NCI-H2081 (cell line): ENCODE measurements around the gene AKR1E2.
"Not testable (repeated sequence)": the region's sequence is repeated elsewhere in the genome, so short reads cannot be mapped to it uniquely, and the experiment has no call there.

Experiments used
- DNase-seq, 2 experiments: peaks; one replicate each; lab custom pipeline; 2025; lab: John Stamatoyannopoulos, UW

The AKR1E2 gene

DNA sequence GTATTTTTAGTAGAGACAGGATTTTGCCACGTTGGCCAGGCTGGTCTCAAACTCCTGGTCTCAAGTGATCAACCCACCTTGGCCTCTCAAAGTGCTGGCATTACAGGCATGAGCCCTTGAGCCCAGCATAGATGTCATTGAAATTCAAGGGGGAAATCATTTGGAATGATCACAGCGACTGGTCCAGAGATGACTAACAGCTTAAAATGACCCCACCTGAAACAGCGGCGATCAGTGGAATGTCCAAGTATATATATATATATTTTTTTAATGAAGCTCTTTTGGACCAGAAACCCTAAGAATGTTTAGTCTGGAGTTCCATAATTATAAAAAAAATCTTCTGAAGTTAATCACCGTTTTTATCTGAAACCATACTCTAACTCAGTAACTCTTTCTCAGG lies 12.5 kb upstream of the AKR1E2 start:
- no peak for DNase-seq

DNA sequence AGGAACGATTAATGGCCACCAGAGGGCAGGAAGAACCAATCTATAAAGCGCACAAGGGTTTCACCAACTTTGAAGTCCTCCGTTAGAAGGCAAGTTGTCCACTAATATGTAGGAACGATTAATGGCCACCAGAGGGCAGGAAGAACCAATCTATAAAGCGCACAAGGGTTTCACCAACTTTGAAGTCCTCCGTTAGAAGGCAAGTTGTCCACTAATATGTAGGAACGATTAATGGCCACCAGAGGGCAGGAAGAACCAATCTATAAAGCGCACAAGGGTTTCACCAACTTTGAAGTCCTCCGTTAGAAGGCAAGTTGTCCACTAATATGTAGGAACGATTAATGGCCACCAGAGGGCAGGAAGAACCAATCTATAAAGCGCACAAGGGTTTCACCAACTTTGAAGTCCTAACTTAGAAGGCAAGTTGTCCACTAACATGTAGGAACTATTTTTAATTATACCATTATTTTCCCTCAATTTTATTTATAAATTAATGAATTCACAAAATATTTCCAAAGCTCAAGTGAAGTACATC lies 10.3 kb upstream of the AKR1E2 start:
- not testable (repeated sequence) for DNase-seq

DNA sequence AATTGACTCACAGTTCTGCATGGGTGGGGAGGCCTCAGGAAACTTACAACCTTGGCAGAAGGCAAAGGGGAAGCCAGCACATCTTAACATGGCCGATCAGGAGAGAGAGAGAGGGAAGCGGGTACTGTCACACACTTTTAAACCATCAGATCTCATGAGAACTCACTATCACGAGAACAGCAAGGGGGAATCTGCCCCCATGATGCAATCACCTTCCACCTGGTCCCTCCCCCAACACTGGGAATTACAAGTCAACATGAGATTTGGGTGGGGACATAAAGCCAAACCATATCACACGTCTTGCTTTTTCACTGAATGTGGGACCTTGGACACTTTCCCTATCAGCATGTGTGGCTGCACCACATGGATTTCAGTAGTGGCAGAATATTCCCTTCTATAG lies 9.0 kb upstream of the AKR1E2 start:
- DNase-seq: no peak

DNA sequence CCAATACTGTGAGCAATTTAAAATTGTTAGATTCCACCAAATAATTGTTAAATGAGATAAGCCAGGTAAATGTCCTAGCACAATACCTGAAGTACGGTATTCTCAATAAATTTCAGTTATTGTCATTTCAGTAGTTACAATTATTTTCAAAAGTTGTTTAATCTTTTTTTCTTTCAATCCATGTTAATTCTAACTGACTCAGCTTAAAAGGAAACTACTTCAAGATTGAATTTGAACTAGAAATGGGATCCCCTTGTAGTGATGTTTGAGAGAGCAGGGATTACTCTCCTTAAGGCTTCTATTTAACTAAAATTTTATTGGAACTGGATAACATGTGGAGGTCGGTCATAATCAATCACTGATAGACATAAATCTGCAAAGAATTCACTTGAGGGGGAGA lies 6.9 kb upstream of the AKR1E2 start:
- no peak for DNase-seq

DNA sequence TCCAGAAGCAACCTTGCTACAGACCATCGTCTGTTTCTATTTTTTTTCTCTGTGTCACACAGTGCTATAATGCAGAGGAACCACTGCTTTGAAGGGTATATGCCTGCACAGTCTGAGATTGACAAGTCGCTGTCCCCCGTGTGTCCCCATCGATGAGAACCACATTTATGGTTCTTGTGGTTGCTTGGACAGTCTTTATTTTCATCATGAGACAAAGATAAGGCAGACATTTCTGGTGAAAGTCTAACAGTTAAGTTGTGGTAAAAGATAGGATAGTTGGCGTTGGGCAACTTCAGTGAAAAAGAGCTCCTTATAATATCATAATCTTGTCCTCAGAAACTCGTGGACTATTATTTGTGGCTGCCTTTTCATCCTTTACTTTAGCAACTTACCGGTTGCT lies 6.3 kb upstream of the AKR1E2 start:
- DNase-seq: no peak

DNA sequence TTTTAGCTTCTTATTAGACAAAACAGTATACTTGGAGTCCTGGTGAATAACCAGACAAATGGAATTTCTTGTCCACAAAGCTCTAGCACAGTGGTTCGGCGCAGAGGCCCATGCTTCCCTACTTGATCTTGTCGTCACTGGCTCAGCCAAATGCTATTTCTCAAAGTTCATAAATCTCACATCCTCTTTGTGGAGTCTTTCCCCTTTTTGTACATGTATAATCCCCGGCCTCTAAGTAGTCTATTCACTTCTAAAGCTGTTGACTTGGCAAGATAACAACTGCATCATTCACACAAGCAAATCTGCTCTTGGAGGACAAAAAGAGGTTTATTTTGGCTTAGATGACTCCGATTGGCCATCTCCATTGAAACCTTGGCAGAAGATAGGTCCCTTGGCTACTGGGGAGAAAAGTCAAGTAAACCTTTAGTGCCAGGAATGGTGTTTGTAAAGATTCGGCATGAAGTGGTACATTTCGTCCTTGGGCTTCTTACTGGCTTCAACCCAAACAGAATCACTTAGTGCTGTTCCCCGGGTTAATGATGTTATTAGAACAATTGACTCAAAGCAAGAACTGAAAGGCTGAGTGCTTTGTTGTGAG lies 5.1 kb upstream of the AKR1E2 start:
- no peak for DNase-seq

DNA sequence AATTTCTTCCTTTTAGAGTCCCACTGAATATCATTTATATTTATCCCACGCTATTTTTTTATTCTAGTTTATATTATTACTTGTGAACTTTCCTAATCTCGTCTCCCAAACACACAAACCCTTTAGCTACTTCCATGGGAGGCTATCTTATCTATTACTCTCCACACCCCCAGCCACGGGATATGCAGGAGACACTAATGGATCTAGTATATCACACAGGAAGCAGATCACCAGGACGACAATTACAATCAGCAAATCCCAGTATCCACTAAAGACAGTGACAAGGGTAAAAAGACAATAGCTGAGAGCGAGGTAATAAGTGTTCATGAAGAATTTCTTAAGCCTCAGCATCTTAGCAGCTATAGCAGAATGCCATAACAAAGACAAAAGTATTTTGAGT lies 3.8 kb upstream of the AKR1E2 start:
- DNase-seq: no peak

DNA sequence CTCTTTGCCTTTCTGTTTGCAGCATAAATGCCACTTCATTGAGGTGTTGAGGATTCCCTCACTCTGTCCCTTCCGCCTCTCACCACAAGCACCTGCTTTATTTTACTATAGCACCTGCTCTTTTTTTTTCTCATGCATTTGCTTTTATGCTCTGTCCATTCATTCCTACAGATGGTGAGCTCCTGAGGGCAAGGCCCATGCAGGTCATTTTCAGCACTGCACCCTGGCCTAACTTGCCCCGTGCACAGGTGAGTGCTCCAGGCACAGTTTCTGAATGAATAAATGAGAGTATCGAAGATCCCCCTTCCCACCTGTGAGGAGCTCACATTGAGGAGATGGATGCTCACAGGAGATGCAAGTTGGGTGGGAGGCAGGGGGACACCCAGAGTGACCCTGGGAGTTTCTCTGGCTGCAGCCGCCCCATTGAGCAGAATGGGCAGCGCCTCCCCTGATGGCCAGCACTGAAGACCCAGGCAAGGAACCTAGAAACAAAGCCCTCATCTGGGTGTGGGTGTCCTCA lies 1.2 kb upstream of the AKR1E2 start:
- no peak for DNase-seq

DNA sequence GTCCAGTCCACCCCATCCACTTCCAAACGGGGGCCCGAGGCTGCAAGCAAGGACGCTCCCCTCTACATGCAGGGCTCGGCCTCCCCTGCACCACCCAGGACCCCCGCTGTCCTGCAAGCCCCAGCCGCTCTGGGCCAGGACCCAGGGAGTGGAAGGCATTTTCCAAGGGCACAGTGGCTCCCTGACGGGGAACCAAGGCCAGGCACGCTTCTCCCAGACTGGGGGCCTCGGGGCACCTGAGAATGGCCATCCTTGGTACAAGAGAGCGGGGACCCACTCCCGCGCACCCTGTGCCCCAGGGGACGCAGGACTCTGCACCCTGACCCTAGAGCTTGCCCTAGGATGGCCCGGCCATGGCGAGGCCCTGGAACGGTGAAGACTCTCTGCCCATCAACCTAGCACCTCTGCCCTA lies 545 bp upstream of the AKR1E2 start:
- no peak for DNase-seq

DNA sequence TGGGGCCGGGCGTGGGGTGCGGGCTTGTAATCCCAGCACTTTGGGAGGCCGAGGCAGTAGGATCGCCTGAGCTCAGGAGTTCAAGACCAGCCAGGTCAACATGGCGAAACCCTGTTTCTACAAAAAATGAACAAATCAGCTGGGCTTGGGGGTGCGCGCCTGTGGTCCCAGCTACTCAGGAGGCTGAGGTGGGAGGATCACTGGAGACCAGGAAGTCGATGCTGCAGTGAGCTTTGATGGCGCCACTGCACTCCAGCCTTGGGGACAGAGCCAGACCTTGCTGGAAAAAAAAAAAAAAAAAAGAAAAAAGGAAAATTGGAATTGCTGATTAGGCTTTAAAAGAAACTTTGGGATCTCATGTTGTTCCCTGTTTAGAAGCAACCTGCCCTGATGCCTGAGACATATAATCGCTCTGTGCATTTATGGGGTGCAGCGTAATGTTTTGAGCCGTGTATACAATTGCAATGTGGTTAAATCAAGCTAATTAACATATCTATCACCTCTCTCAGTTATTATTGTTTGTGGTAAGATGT lies 851 bp downstream of the AKR1E2 start:
- no peak for DNase-seq

DNA sequence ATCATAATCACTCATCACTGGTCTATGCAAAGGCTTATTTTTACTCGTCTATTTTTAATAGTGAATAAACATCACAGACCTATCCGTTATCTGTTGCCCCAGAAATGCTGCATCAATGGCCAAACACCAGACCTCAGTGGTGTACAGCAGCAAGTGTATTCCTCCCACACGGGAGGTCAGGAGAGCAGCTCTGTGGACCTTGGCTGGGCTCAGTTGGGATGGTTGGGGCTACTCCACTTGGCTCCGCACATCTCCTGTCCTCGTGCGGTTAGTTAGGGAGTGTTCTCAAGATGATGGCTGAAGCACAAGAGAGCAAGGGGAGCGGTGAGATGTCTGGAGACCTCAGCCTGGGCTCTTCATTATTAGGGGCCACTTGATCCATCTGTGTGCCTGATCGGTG lies 2.0 kb downstream of the AKR1E2 start:
- no peak for DNase-seq

DNA sequence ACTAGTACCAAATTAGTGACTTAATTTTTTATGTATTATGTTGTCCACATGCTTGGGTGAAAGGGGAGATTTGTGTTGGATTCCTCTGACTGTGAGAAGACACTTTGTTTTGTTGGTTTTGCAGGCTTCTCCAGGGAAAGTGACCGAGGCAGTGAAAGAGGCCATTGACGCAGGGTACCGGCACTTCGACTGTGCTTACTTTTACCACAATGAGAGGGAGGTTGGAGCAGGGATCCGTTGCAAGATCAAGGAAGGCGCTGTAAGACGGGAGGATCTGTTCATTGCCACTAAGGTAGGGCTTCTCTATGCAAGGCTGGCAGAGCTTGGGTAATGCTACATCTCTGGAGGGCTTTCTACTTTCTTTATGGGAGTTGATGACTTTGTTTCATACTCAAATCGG lies 4.5 kb downstream of the AKR1E2 start:
- no peak for DNase-seq

DNA sequence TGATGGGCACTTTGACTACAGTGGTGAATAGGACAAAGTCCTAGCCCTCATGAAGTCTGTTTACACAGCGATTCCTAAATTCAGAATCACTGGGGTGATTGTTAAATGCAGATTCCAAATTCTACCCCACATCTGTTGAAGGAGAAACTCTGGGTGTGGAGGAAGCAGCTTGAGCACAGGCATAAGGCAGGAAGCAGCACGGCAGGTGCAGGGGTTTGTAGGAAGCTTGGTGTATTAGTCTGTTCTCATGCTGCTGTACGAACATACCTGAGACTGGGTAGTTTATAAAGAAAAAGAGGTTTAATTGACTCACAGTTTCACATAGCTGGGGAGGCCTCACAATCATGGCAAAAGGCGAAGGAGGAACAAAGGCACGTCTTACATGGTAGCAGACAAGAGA lies 5.1 kb downstream of the AKR1E2 start:
- DNase-seq: no peak

DNA sequence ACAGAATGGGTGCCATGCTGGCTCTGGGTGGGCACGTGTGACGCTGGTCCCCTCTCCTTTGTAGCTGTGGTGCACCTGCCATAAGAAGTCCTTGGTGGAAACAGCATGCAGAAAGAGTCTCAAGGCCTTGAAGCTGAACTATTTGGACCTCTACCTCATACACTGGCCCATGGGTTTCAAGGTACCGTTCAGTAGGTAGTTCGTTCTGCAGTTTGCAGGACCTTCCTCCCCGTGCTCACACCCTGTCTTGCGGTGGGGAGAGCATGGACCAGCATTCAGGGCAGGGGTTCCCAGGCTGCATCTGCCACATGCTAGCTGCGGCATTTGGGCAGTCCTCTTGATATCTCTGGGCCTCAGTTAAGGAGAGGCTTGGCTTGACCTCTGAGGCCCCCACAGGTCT lies 7.3 kb downstream of the AKR1E2 start:
- no peak for DNase-seq

DNA sequence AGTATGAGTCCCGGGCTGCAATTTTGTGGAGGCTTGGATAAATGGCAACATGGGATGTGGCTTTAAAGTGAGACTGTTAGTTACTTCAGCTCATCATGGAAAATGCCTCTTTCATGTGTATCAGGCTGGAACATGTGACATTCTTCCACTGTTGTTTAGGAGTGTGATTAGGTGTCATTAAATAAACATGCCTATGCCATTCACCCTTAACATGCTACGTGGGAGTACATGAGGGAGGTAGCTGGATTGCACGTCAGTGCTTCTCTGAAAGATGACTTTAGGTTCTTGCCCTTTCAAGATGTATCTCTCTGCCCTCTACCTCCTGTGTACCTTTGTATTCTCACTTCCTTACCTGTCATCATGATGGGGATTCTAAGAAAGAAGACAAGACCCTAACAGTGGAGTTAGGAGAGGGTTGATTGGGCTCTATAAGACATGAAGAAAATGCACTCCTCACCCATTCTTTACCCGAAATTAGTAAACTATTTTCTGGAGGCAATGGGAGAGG lies 8.9 kb downstream of the AKR1E2 start:
- DNase-seq: no peak

DNA sequence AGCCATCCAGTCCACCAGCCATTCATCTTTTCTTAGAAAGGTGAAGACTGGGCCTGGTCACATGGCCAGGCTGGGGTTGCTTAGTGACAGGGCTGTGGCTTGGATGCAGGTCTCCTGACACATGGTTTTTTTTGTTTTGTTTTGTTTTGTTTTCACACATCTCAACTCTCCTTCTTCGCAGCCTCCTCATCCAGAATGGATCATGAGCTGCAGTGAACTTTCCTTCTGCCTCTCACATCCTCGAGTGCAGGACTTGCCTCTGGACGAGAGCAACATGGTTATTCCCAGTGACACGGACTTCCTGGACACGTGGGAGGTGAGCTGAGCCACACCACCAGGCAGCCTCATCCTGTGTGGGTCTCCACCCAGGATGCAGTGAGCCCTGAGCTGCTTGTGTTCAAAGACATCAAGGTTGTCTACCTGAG lies 9.5 kb downstream of the AKR1E2 start:
- no peak for DNase-seq

DNA sequence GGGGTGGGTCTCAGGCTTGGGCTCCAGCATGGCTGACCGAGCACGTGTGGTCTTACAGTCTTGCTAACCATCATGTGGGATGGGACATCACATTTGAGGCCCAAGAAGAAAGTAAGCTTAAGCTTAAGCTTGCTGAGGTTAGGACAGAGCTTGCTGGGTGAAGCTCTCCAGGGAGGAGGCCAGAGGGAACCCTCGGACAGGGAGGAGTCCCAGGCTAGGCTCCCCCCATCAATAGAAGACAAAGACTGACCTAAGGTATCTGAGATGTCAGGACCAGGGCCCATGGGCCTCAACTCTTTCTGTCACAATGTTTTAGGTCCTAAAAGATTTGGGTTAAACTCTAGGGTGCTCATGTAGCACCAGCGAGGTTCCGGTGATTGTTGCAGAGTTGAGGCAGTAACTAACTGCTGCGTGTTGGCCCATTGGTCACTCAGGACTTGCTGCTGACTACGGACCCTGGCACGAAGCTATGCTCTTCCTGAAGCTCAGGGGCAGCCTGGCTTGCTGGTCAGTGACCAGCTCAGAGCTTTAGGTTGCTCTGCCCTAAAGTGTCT lies 10.5 kb downstream of the AKR1E2 start:
- no peak for DNase-seq

DNA sequence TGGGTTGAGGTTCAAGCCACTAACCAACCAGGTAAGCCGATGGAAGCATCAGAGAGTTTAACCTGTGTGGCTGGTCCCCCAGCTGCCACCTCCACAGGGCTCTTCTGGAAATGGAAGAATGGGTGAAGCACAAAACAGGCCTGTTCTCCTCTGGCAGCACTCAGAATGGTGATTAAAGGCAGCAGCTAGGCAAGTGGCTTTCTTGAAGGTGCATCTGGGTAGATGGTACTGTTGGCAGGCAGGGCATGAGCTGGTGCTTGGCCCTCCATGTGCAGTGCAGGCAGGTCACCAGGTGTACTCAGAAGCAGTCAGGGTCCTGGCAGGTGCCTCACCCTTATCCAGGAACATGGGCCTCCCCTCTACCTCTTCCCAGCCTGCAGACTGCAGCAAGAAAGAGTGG lies 11.5 kb downstream of the AKR1E2 start:
- DNase-seq: no peak

DNA sequence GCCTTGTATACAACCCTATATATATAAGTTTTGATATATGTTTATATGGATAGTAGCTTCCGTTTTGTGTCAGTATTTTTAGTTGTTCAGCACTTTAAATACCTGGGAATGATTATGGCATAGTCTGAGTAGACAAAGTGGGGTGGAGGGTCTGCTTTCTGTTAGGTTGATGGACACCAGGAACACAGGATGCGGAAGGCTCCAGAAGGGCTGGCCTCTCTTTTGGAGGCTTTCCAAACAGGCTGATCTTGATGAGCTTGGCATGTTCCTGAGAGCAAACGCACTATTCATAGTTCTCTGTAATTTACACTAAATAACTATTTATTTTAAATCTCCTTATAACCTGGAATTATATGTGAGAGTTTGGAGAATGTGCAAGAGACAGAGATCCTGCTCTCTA lies 12.7 kb downstream of the AKR1E2 start:
- DNase-seq: no peak

DNA sequence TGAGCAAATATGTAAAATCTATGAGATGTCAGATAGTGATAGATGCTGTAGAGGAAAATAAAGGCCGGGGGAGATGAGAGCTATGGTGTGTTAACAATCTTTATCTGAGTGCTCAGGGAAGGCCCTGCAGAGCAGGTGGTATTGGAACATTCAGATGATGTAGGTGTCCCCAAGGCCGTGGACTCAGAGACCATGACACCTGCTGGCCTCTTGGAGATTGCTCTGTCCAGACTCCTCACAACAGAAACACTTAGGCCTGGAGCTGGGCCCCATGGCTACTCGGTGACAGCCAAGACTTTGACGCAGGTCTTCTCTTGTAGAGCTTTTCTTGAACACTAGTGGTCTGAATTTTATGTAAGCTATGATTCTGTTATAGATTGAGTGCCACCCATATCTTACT lies 13.3 kb downstream of the AKR1E2 start:
- DNase-seq: no peak

DNA sequence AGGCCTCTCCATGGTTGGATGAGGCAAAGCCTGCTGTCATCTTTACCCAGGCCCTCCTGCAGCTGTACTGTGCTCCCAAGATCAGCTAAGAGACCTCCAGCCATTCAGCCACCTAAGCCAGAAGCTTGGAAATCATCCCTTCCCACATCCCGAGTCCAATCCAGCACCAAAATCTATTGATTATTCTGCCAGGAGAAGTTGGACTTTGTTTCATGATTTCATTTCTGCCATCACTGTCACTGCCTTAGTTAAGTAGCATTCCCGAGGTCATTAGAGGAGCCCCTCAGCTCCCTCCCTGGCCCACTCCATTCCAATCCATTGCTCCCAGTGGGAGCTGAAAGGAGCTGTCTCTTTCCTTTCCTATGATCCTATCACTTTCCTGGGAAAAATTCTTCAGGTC lies 14.1 kb downstream of the AKR1E2 start:
- no peak for DNase-seq

DNA sequence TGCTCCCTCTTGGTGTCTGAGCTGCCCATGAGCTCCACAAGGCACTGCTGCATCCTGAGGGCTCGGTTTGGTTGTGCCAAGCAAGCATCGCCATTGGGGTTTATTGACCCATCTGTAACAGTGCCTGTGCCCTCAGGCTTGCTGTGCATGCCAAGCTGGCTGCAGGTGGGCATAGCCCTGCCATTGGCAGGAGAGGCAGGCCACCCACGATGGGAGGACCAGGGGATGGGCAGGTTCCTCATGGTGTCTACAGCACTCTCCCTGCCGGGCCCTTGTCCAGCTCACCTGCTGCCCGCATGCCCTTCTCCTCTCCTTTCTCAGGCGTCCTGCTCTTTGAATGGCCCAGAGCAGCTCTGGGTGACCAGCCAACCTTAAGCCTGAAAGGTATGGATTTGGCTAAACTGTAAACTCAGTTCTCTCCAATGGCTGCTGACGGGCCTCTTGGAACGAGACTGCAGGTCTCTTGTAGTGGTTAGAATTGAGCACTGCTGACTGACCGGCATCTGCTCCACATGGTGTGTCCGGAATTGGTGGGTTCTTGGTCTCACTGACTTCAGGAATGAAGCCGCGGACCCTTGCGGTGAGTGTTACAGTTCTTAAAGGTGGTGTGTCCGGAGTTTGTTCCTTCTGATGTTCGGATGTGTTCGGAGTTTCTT lies 17.6 kb downstream of the AKR1E2 start:
- DNase-seq: no peak

DNA sequence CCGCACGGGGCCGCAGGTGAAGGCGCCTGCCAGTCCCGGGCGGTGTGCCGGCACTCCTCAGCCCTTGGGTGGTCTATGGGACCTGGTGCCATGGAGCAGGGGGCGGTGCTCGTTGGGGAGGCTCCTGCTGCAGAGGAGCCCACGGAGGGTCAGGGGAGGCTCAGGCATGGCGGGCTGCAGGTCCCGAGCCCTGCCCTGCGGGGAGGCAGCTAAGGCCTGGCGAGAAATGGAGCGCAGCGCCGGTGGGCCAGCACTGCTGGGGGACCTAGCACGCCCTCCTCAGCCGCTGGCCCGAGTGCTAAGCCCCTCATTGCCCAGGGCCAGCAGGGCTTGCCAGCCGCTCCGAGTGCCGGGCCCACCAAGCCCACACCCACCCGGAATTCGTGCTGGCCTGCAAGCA lies 18.9 kb downstream of the AKR1E2 start:
- no peak for DNase-seq
